GM12878 (cell line): ENCODE data around the gene SPNS1. TPM values are rescaled to one million over a fixed set of nuclear protein-coding genes. Genes with fewer than 3 reads are reported as not detected.
A peak's percentile ranks its signal among the peaks of the same experiment; 100 is the strongest.

Source experiments
- ATAC-seq: fragments of 200-7000 bp; cut with Tn5 transposase; 3 replicates; pipeline ENCODE4 v1.9.1; 2020; ENCODE audit warnings: mild to moderate bottlenecking, moderate library complexity
- BruUV-seq: library from RNA; stranded (reverse); fragments of 400-500 nt; replicated peaks from 2 replicates; lab custom pipeline; 2021; lab: Mats Ljungman, UMichigan
- CTCF ChIA-PET: fragments of 300-600 bp; sonication (Branson Sonifier 250); formaldehyde crosslinking; extraction: SDS; loops from one replicate; lab custom pipeline; 2021; ENCODE audit warnings: inconsistent platforms; lab: Yijun Ruan, JAX
- POLR2A ChIA-PET: fragments of 350-600 bp; formaldehyde crosslinking; extraction: SDS; loops from one replicate; lab custom pipeline; 2021; ENCODE audit warnings: inconsistent platforms; lab: Charles Lee
- RAD21 ChIA-PET: fragments of 300-600 bp; sonication (Branson Sonifier 250); formaldehyde crosslinking; loops from one replicate; lab custom pipeline; 2023; ENCODE audit warnings: antibody characterized with exemption; ENCODE audit not compliant: unreplicated experiment; lab: Charles Lee
- SMC1A ChIA-PET: fragments of 300-600 bp; sonication (Branson Sonifier 250); formaldehyde crosslinking; loops from one replicate; lab custom pipeline; 2023; ENCODE audit not compliant: unreplicated experiment, uncharacterized antibody; lab: Charles Lee
- DNase-seq: peaks from one replicate; pipeline ENCODE4 v3.0.0-alpha.2; 2011; ENCODE audit warnings: low read depth, low spot score
- FAIRE-seq: peaks from 3 replicates; lab custom pipeline; 2011; peaks lifted over from hg19 to GRCh38; lab: Jason Lieb, UNC
- H2AFZ ChIP-seq: 2 replicates; pipeline ENCODE4 v1.6.0; 2011; ENCODE audit warnings: low read depth, low read length, control low read depth; ENCODE audit not compliant: control insufficient read depth
- H3K27ac ChIP-seq: 2 replicates; pipeline ENCODE4 v1.5.1; 2011; ENCODE audit warnings: control low read depth; ENCODE audit not compliant: control insufficient read depth, insufficient read depth
- H3K27me3 ChIP-seq, 2 experiments: replicated peaks in 1 of 2; 2 replicates each; pipeline versions ENCODE4 v1.6.0 to v1.6.1; 2011; ENCODE audit warnings: low read length in 1 of 2; ENCODE audit not compliant: control insufficient read depth in 2 of 2, insufficient read depth in 2 of 2
- H3K36me3 ChIP-seq, 2 experiments: 2 replicates each; pipeline ENCODE4 v1.5.1; 2011; ENCODE audit warnings: low read length in 1 of 2; ENCODE audit not compliant: control insufficient read depth in 2 of 2, insufficient read depth in 2 of 2
- H3K4me1 ChIP-seq: 2 replicates; pipeline ENCODE4 v1.6.1; 2011; ENCODE audit warnings: mild to moderate bottlenecking, low read length, moderate library complexity, mixed read lengths; ENCODE audit not compliant: control insufficient read depth, insufficient read depth
- H3K4me2 ChIP-seq: 2 replicates; pipeline ENCODE4 v1.6.0; 2011; ENCODE audit warnings: control low read depth; ENCODE audit not compliant: control insufficient read depth, insufficient read depth
- H3K4me3 ChIP-seq: fragments of 200-600 bp; sonication (generic); 2 replicates; pipeline ENCODE4 v1.5.1; 2016
- H3K79me2 ChIP-seq: 2 replicates; pipeline ENCODE4 v1.6.0; 2011; ENCODE audit warnings: low read length; ENCODE audit not compliant: control insufficient read depth, insufficient read depth
- H3K9ac ChIP-seq: 2 replicates; pipeline ENCODE4 v1.8.0; 2011; ENCODE audit warnings: low read length, control low read depth, mixed read lengths; ENCODE audit not compliant: control insufficient read depth, insufficient read depth
- H3K9me3 ChIP-seq: replicated peaks from 3 replicates; pipeline ENCODE4 v1.5.1; 2011; ENCODE audit warnings: mild to moderate bottlenecking, low read length; ENCODE audit not compliant: control insufficient read depth, insufficient read depth
- H4K20me1 ChIP-seq: 2 replicates; pipeline ENCODE4 v1.6.0; 2011; ENCODE audit not compliant: control insufficient read depth, insufficient read depth
- CHD1 ChIP-seq: IDR thresholded peaks from 2 replicates; pipeline ENCODE4 v1.6.1; 2012; ENCODE audit warnings: low read depth, low read length, improper control_type of control experiment
- EP300 ChIP-seq, 2 experiments: fragments of 150-350 bp in 1 of 2; IDR thresholded peaks; 2 replicates each; pipeline ENCODE4 v1.6.1; 2011 to 2012; ENCODE audit warnings: low read depth in 2 of 2, low read length in 2 of 2, borderline replicate concordance in 1 of 2, improper control_type of control experiment in 1 of 2, inconsistent platforms in 1 of 2; ENCODE audit not compliant: control insufficient read depth in 1 of 2
- GATAD2B ChIP-seq: fragments of 450-650 bp; conservative IDR thresholded peaks from 2 replicates; pipeline ENCODE4 v1.6.1; 2017; ENCODE audit warnings: low read depth, mild to moderate bottlenecking, moderate library complexity
- IKZF1 ChIP-seq: fragments of 450-650 bp; conservative IDR thresholded peaks from 2 replicates; pipeline ENCODE4 v1.6.1; 2017; ENCODE audit warnings: antibody characterized with exemption, mild to moderate bottlenecking
- IRF4 ChIP-seq: IDR thresholded peaks from 2 replicates; pipeline ENCODE4 v1.6.1; 2011; ENCODE audit warnings: low read depth, low read length
- NFXL1 ChIP-seq: fragments of 450-650 bp; IDR thresholded peaks from 2 replicates; pipeline ENCODE4 v1.6.1; 2017; ENCODE audit warnings: antibody characterized with exemption, mild to moderate bottlenecking, borderline replicate concordance
- NFYB ChIP-seq: IDR thresholded peaks from 2 replicates; pipeline ENCODE4 v1.6.1; 2011; ENCODE audit warnings: low read depth, mild to moderate bottlenecking, low read length, improper control_type of control experiment, moderate library complexity; ENCODE audit not compliant: insufficient read depth
- RAD21 ChIP-seq: IDR thresholded peaks from 2 replicates; pipeline ENCODE4 v1.6.1; 2011; ENCODE audit warnings: mild to moderate bottlenecking, low read depth, low read length, moderate library complexity; ENCODE audit not compliant: insufficient read depth
- RCOR1 ChIP-seq: conservative IDR thresholded peaks from 2 replicates; pipeline ENCODE4 v1.6.1; 2012; ENCODE audit warnings: low read depth, low read length, improper control_type of control experiment
- RELA ChIP-seq: fragments of 450-650 bp; IDR thresholded peaks from 2 replicates; pipeline ENCODE4 v1.8.0; 2014; ENCODE audit warnings: borderline replicate concordance; ENCODE audit not compliant: partially characterized antibody
- SMARCA5 ChIP-seq: fragments of 450-650 bp; IDR thresholded peaks from 2 replicates; pipeline ENCODE4 v1.6.1; 2017; ENCODE audit warnings: mild to moderate bottlenecking
- WGBS: methylation state at CpG from one replicate; pipeline ENCODE4 v1.1.6; 2016; ENCODE audit warnings: low lambda C conversion rate; ENCODE audit not compliant: insufficient replicate concordance, insufficient coverage; ENCODE audit errors: missing lambda C conversion rate; 5-methylcytosine and 5-hydroxymethylcytosine counted together
- in situ Hi-C: fragments of 300-500 bp; cut with MboI; formaldehyde crosslinking; loops from 9 replicates; pipeline ENCODE4 v1.14.3; 2018; ENCODE audit warnings: mixed read lengths
- intact Hi-C: fragments of 100-400 bp; cut with micrococcal nuclease; formaldehyde crosslinking; loops from one replicate; pipeline ENCODE4 v1.14.2; 2022; ENCODE audit not compliant: unreplicated experiment
- polyA plus RNA-seq, 11 experiments: library from polyadenylated mRNA; depleted of rRNA in 4 of 11; unstranded in 6 of 11; stranded (reverse) in 5 of 11; fragments of >200 nt; fragmentation: Nextera tagmentation in 4 of 11; fragmentation: Illumina TruSeq in 1 of 11; extraction: Ambion mirVana in 4 of 11; extraction: Trizol in 1 of 11; gene quantifications; 1 replicate in 1 of 11; 2 replicates in 10 of 11; pipeline versions ENCODE4 v1.2.1 to v1.2.3, GENCODE V29; 2011 to 2016; ENCODE audit warnings: inconsistent platforms in 2 of 11, missing spikeins in 2 of 11, low read depth in 1 of 11
- total RNA-seq, 4 experiments: library from RNA; depleted of rRNA in 3 of 4; stranded (reverse); fragments of >200 nt in 3 of 4; fragmentation: Illumina TruSeq in 1 of 4; extraction: Trizol in 1 of 4; gene quantifications; 2 replicates each; pipeline versions ENCODE4 v1.2.1 to v1.2.3, GENCODE V29; 2013 to 2021

Gene SPNS1
- total and polyA plus RNA-seq, 10 of the 15 experiments (the other 5 are each of a cell fraction or from before 2014, with no cell fraction given), result 0.16 to 37.6 (median 12.0) TPM

GRCh38 chr16:28951410-28951943 lies 23.1 kb upstream of the SPNS1 start:
- H3K27me3 ChIP-seq, result no peaks in the 10 kb centered on the region
- peaks cover 27% of the 10 kb centered on the region for H3K79me2 ChIP-seq
- no TSS peak for BruUV-seq
- ChIA-PET SMC1A (interaction anchor here (1.4 to 2.5 kb wide), 3 partner anchors 22 to 28 kb away, joined by 6 read pairs; no protein-coding TSS in a partner anchor), RAD21 (interaction anchor here (1.2 to 1.6 kb wide), 2 partner anchors 26 to 80 kb away, joined by 3 to 6 read pairs; partner anchors contain the start of gene RABEP2), CTCF (interaction anchor here (1.8 kb wide), 1 partner anchor 87 kb away, joined by 5 read pairs; no protein-coding TSS in a partner anchor), POLR2A (interaction anchor here (0.6 to 2.1 kb wide), 5 partner anchors 11 to 1030 kb away, joined by 3 to 14 read pairs (median 3); partner anchors contain the start of genes CD19 and RABEP2)
- FAIRE-seq, result peak; percentile 38
- DNase-seq, result no peak
- no peaks in the 10 kb centered on the region for H3K9me3 ChIP-seq
- 0 out of 2 replicates have a peak, but pooled peaks cover 3% of the 10 kb centered on the region for H3K4me1 ChIP-seq
- peak overlapping the region; percentile 95 for H3K9ac ChIP-seq
- peaks cover 11 to 16% of the 10 kb centered on the region in 2 experiments for H3K36me3 ChIP-seq
- H3K4me3 ChIP-seq, result peak overlapping the region; percentile 99
- TF ChIP-seq RAD21 (no peak), RCOR1 (no peak), NFXL1 (no peak)
- no peaks in the 10 kb centered on the region for H4K20me1 ChIP-seq
- intact Hi-C loops (no loop called here), in situ Hi-C loops (no loop called here)
- peak; percentile 67 for ATAC-seq
- H3K4me2 ChIP-seq, result peak overlapping the region; percentile 58
- 1% methylated on average over 17 of the region's 17 CpGs for WGBS
- peak overlapping the region; percentile 79 for H2AFZ ChIP-seq
- H3K27ac ChIP-seq, result peak overlapping the region; percentile 86

- Histone ChIP-seq H3K79me2 (peaks cover 6% of the 10 kb centered on the region), H2AFZ (no peak overlapping the region), H3K27me3 (no peaks in the 10 kb centered on the region), H4K20me1 (no peaks in the 10 kb centered on the region), H3K4me2 (no peak overlapping the region), H3K36me3 (peaks cover 21 to 32% of the 10 kb centered on the region in 2 experiments), H3K9ac (no peak overlapping the region), H3K27ac (no peak overlapping the region), H3K9me3 (no peaks in the 10 kb centered on the region), H3K4me3 (no peak overlapping the region), H3K4me1 (no peaks in the 10 kb centered on the region)
- TF ChIP-seq IRF4 (no peak), GATAD2B (no peak), CHD1 (no peak), SMARCA5 (no peak), NFYB (no peak), RELA (no peak), EP300 (IDR thresholded peaks at IDR 0.05; ENCODE audit: borderline replicate concordance in 1 of 2, control insufficient read depth in 1 of 2, low read depth in 2 of 2, low read length in 2 of 2) (no peak), IKZF1 (no peak)
- CTCF ChIA-PET, result interaction anchor here (1.0 to 1.2 kb wide), 2 partner anchors 13 to 15 kb away, joined by 3 to 4 read pairs; no protein-coding TSS in a partner anchor
- POLR2A ChIA-PET, result no interaction called here
- SMC1A ChIA-PET, result interaction anchor here (1.1 kb wide), 1 partner anchor 13 kb away, joined by 3 read pairs; no protein-coding TSS in a partner anchor
- FAIRE-seq, result no peak
- ATAC-seq, result no peak
- in situ Hi-C loops, result no loop called here
- RAD21 ChIA-PET, result interaction anchor here (0.5 kb wide), 1 partner anchor 48 kb away, joined by 4 read pairs; no protein-coding TSS in a partner anchor
- DNase-seq, result no peak
- BruUV-seq, result TSS peak; percentile 22
- WGBS, result 97% methylated on average over 5 of the region's 9 CpGs
- intact Hi-C loops, result no loop called here
These were observed 16.4 kb upstream of the SPNS1 start for GRCh38 chr16:28958216-28958615.
